ENCODE results near the gene IQSEC1. TPM values are rescaled to one million over a fixed set of nuclear protein-coding genes. Genes with fewer than 3 reads are reported as not detected.

The IQSEC1 gene
- total and polyA plus RNA-seq, 2 donors (not counting 1 experiment from before 2014, with no cell fraction given) = 96.7 to 222 TPM

- WGBS (ENCODE audit: insufficient coverage) = 93% methylated on average over 21 of the region's 21 CpGs
- DNase-seq = no peak
- H3K4me3 Mint-ChIP-seq = no peak overlapping the region
- peaks cover 2 to 98% of the 10 kb centered on the region in 2 experiments for H3K36me3 ChIP-seq (replicated peaks in 1 of 2; ENCODE audit: control extremely low read depth in 1 of 2, control insufficient read depth in 1 of 2, extremely low read depth in 1 of 2, insufficient read depth in 2 of 2, low read length in 1 of 2)
- H3K79me2 ChIP-seq (ENCODE audit: control insufficient read depth, insufficient read depth, low read length) = peaks cover 11% of the 10 kb centered on the region
- H2AFZ ChIP-seq (ENCODE audit: insufficient read depth, low read depth, low read length, poor library complexity, severe bottlenecking) = no peak overlapping the region
- no peak overlapping the region for H3K4me2 ChIP-seq (replicated peaks; ENCODE audit: low read depth, low read length, poor library complexity, severe bottlenecking)
- H3K27ac Mint-ChIP-seq = peak overlapping the region; percentile 56
- intact Hi-C loops (cut with micrococcal nuclease) = no loop called here
- H3K9ac ChIP-seq (ENCODE audit: low read length) = no peak overlapping the region
- peaks cover 100% of the 10 kb centered on the region for H4K20me1 ChIP-seq (ENCODE audit: control insufficient read depth, insufficient read depth, low read length, poor library complexity, severe bottlenecking)
- H3K9me3 ChIP-seq (ENCODE audit: control extremely low read depth in 1 of 3, control insufficient read depth in 2 of 3, insufficient read depth in 1 of 3, low read length in 2 of 3) = peaks cover 0 to 4% (median 0%) of the 10 kb centered on the region in 3 donors
- H3K27me3 Mint-ChIP-seq = no peaks in the 10 kb centered on the region
- TF ChIP-seq EZH2 (IDR thresholded peaks at IDR 0.05; ENCODE audit: borderline replicate concordance, insufficient read depth, low read depth, low read length, poor library complexity, severe bottlenecking) (no peak), CTCF (IDR thresholded peaks at IDR 0.05) (no peak)
- ChIA-PET POLR2A (no interaction called here), CTCF (interaction anchor here (1.0 to 2.8 kb wide), 2 partner anchors 14 to 24 kb away, joined by 3 to 10 read pairs; no protein-coding TSS in a partner anchor)
- no peaks in the 10 kb centered on the region for H3K27me3 ChIP-seq (replicated peaks in 1 of 4; ENCODE audit: control extremely low read depth in 1 of 4, control insufficient read depth in 3 of 4, insufficient read depth in 4 of 4, low read length in 3 of 4)
- no peak overlapping the region for H3K27ac ChIP-seq (ENCODE audit: low read length in 2 of 2)
- ATAC-seq (ENCODE audit: low read depth) = no peak
- H3K4me3 ChIP-seq (ENCODE audit: control extremely low read depth in 1 of 5, extremely low read depth in 1 of 5, insufficient read depth in 1 of 5, low read depth in 2 of 5, low read length in 4 of 5) = no peak overlapping the region
- peaks cover 30% of the 10 kb centered on the region for H3K4me1 Mint-ChIP-seq
- H3K4me1 ChIP-seq (ENCODE audit: control insufficient read depth in 2 of 2, insufficient read depth in 2 of 2, low read length in 2 of 2) = peaks cover 23 to 39% of the 10 kb centered on the region in 2 donors
- H3K9me3 Mint-ChIP-seq (ENCODE audit: insufficient read depth) = no peaks in the 10 kb centered on the region
Measured at GRCh38 chr3:12905316-12906071, 167.7 kb downstream of the IQSEC1 start.

GRCh38 chr3:12904951-12905315 is 168.3 kb downstream of the IQSEC1 start:
- Mint-ChIP-seq H3K9me3 (ENCODE audit: insufficient read depth) (no peaks in the 10 kb centered on the region), H3K4me1 (peaks cover 30% of the 10 kb centered on the region), H3K4me3 (no peak overlapping the region), H3K27me3 (no peaks in the 10 kb centered on the region), H3K27ac (peak overlapping the region; percentile 56)
- Histone ChIP-seq H3K36me3 (replicated peaks in 1 of 2; ENCODE audit: control extremely low read depth in 1 of 2, control insufficient read depth in 1 of 2, extremely low read depth in 1 of 2, insufficient read depth in 2 of 2, low read length in 1 of 2) (peaks cover 2 to 98% of the 10 kb centered on the region in 2 experiments), H3K4me1 (ENCODE audit: control insufficient read depth in 2 of 2, insufficient read depth in 2 of 2, low read length in 2 of 2) (peaks cover 23 to 39% of the 10 kb centered on the region in 2 donors), H3K79me2 (ENCODE audit: control insufficient read depth, insufficient read depth, low read length) (peaks cover 11% of the 10 kb centered on the region), H3K9me3 (ENCODE audit: control extremely low read depth in 1 of 3, control insufficient read depth in 2 of 3, insufficient read depth in 1 of 3, low read length in 2 of 3) (peaks cover 0 to 4% (median 0%) of the 10 kb centered on the region in 3 donors), H3K4me2 (replicated peaks; ENCODE audit: low read depth, low read length, poor library complexity, severe bottlenecking) (no peak overlapping the region), H3K4me3 (ENCODE audit: control extremely low read depth in 1 of 5, extremely low read depth in 1 of 5, insufficient read depth in 1 of 5, low read depth in 2 of 5, low read length in 4 of 5) (no peak overlapping the region), H3K27me3 (replicated peaks in 1 of 4; ENCODE audit: control extremely low read depth in 1 of 4, control insufficient read depth in 3 of 4, insufficient read depth in 4 of 4, low read length in 3 of 4) (no peaks in the 10 kb centered on the region), H3K9ac (ENCODE audit: low read length) (no peak overlapping the region), H2AFZ (ENCODE audit: insufficient read depth, low read depth, low read length, poor library complexity, severe bottlenecking) (no peak overlapping the region), H4K20me1 (ENCODE audit: control insufficient read depth, insufficient read depth, low read length, poor library complexity, severe bottlenecking) (peaks cover 95% of the 10 kb centered on the region), H3K27ac (ENCODE audit: low read length in 2 of 2) (peak overlapping the region in 1 of 2 donors; percentile 37)
- ATAC-seq (ENCODE audit: low read depth) = no peak
- intact Hi-C loops (cut with micrococcal nuclease) = loop anchor here (5.0 kb wide), 1 partner anchor 182 kb away; no protein-coding TSS in a partner anchor
- no peak for TF ChIP-seq CTCF (IDR thresholded peaks at IDR 0.05)
- TF ChIP-seq EZH2 (IDR thresholded peaks at IDR 0.05; ENCODE audit: borderline replicate concordance, insufficient read depth, low read depth, low read length, poor library complexity, severe bottlenecking) = no peak
- ChIA-PET POLR2A (no interaction called here), CTCF (interaction anchor here (2.8 kb wide), 1 partner anchor 13 kb away, joined by 10 read pairs; no protein-coding TSS in a partner anchor)
- WGBS (ENCODE audit: insufficient coverage) = 96% methylated on average over 7 of the region's 7 CpGs
- no peak for DNase-seq
